ENCODE results near the gene LGALS12.
"Not testable (repeated sequence)": the region's sequence is repeated elsewhere in the genome, so short reads cannot be mapped to it uniquely, and the experiment has no call there.

LGALS12 gene

GRCh38 chr11:63534895-63535461 lies 29.1 kb downstream of the LGALS12 start:
- FAIRE-seq: no peak

DNA sequence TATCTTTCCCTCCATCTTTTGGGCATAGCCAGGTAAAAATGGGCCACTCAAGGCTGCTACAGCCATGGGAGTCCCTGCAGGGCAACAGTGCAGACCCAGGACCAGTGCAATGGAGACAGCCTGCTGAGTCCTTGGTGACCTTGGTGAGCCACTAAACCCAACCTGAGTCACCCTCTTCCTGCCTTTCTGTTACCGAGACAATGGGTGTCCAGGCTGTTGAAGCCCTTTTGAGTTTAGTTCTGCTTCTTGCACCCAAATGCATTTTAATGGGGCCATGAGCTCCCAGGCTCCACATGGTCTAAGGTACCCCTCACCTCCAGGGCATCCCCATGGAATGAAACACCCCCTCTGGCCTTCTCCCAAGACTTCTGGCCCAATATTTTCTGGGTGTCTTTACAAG lies 29.9 kb downstream of the LGALS12 start:
- FAIRE-seq: no peak

GRCh38 chr11:63536669-63537292 lies 30.9 kb downstream of the LGALS12 start, which contains the start of gene PLAAT4:
PLAAT4 (plus strand) TSS chr11:63536808; CDS start chr11:63536869, 61 bp downstream.
- FAIRE-seq: no peak

DNA sequence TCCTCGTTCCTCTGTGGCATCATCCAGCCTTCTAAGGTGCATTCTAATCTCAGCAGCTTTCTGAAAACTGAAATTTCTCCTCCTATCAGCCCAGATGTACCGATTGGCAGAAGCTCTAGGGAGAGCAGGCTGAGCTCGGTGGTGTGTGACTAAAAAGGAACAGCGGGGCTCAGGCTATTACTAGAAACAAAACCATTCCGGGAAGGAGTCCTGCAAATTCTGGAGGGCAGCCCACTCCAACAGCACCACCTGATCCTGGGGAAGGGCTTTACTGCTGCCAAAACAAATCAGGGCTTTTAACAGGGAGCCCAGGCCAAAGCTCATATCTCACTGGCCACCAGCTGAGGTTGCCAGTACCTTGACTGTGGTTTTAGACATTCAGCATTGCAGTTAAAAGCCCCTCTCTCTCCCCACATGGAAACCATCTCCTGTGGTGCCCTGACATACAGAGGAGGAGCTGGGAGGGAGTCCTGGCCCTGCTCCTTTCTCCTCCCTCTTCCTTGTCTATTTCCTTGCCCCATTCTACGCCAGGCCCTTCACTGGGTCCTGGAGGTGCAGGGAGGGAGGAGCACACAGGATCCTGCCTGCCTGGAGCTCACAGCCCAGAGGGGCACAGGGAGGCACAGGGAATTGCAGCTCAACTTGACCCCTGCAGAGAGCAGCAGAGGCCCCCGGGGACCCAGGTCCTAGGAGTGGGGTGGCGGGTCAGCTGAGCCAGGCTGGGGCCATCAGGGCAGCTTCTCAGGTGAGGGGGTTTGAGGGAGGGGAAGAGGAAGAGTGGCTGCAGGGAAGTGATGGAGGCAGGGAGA lies 31.6 kb downstream of the LGALS12 start:
- no peak for FAIRE-seq

GRCh38 chr11:63542506-63542905 lies 36.6 kb downstream of the LGALS12 start:
- not testable (repeated sequence) for FAIRE-seq

DNA sequence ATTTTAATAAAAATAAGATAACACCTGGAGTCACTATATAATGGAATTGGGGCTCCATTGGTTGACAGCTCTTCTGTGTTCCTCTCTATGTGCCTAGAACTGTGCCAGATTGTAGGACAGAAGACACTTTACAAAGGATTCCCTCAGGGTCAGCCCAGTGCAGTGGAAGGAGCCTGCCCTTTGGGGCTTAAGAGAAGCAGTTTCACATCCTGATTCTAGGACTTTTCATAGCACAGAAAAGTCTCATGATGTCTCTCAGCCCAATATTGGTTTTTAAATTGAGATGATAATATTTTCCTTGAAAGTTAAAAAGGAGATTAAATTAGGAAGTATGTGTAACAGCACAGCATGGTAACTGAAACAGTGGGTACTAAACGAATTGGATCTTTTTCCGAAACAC lies 37.8 kb downstream of the LGALS12 start:
- no peak for FAIRE-seq

DNA sequence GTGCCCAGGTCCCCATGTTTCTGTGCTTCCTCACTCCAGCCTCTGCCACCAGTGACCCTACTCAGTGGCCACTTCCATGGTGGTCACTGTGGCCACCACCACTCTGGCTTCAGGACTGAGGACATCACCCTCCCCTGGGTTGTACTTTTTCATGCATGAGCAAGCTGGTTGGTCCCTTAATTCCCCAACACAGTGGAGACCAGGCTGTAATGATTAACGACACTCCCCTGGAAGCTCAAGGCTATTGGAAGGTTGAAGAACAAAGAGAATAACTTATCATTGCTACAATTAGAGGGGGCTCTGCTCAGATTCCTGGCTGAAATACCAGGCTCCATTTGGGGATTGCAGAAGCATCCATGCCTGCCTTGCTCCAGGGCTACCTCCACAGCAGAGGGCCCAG lies 41.2 kb downstream of the LGALS12 start:
- no peak for FAIRE-seq

DNA sequence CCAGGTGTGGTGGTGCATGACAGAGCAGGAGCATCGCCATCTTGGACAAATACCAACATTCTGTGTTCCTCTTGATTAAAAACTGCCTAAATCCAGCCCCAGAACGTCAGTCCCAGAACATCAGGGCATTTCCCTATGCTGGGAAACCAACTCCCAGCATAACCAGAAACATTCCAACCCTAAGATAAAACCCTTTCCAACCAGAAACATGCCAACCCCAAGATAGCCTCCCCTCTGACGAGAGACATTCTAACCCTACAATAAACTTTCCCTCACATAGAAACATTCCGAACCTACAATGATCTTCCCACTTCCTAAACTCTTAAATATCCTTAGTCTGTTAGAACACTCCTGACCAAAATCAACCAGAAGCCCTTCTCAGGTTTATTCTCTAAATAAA lies 42.3 kb downstream of the LGALS12 start:
- no peak for FAIRE-seq

DNA sequence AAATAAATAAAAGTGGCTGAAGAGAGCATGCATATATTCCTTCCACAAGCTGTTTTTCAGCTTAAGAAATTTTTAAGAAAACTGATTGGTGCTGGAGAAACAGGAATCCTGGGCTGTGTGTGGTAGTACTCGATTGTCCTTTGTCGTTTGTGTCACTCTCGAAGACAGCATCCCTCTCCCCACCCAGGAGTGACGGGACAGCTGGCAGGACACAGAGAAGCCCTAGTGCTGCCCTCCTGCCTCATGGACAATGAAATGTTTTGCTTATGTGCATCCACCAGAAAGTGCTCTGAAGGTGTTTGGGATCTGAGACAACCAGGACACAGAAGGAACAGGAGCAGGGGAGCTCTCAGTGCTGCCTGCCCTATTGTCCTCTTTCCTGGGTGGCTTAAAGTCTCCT lies 43.5 kb downstream of the LGALS12 start:
- FAIRE-seq: no peak

DNA sequence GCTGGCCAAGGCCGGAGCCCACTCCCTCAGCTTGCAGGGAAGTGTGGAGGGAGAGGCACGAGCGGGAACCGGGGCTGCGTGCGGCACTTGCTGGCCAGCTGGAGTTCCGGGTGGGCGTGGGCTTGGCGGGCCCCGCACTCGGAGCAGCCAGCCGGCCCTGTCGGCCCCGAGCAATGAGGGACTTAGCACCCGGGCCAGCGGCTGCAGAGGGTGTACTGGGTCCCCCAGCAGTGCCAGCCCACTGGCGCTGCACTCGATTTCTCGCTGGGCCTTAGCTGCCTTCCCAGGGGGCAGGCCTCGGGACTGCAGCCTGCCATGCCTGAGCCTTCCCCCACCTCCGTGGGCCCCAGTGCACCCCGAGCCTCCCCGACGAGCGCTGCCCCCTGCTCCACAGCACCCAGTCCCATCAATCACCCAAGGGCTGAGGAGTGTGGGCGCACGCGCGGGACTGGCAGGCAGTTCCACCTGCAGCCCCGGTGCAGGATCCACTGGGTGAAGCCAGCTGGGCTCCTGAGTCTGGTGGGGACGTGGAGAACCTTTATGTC lies 44.3 kb downstream of the LGALS12 start:
- FAIRE-seq: not testable (repeated sequence)

- no peak for FAIRE-seq
These were observed 45.4 kb downstream of the LGALS12 start for GRCh38 chr11:63551091-63551888.

- no peak for FAIRE-seq
These were observed 46.0 kb downstream of the LGALS12 start for GRCh38 chr11:63551889-63552266.

- no peak for FAIRE-seq
These were observed 47.0 kb downstream of the LGALS12 start for GRCh38 chr11:63552921-63553320.

GRCh38 chr11:63553759-63554158 lies 47.9 kb downstream of the LGALS12 start:
- FAIRE-seq: no peak

DNA sequence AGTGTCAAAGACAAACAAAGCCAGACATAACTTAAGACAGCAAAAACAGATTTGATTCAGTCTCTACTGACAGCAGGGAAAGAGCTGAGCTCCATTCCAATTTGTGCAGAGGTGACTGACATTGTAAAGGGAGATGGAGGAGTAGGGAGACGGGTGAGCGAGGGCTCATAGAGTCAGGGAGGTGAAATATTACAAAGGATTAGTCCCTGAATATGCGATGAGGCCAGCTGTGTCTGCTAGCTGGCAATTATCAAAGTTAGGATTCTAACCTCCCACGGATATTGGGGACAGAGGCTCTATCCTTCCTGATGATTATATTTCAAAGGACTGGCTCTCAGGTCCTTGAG lies 49.0 kb downstream of the LGALS12 start:
- no peak for FAIRE-seq

- FAIRE-seq: no peak
These were observed 50.6 kb downstream of the LGALS12 start for GRCh38 chr11:63556404-63557013.

- no peak for FAIRE-seq
These were observed 51.7 kb downstream of the LGALS12 start for GRCh38 chr11:63557570-63557969.

DNA sequence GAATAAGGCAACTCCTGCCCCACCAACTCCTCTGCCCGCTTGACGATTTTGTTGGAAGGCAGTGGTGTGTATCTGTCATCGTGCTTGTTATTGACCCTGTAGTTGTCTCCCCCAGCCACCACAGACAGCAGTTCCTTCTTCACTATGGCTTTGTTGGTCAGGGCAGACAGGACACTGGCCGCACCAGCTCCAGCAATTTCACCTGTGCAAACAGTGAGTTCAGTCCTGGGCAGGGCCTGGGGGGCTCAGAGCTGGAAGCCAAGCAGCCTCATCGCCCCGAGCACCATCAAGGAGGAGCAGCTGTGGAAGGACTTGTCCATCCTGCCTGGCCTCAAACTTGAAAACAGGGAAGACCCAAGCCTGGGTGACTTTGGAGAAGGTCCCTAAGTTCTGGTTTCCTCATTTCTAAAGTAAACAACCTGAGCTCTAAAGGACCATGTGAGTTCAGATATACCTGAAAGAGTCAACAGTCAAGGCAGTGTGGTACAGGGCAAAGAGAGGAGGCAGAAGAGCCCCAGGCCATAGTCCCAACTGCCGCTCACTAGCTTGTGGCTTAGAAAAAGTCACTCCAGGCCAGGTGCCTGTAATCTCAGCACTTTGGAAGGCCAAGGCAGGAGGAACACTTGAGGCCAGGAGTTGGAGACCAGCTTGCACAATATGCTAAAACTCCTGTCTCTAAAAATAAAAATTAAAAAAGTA lies 52.7 kb downstream of the LGALS12 start:
- FAIRE-seq: no peak

GRCh38 chr11:63560506-63561180 lies 54.8 kb downstream of the LGALS12 start:
- no peak for FAIRE-seq

- FAIRE-seq: no peak
These were observed 57.5 kb downstream of the LGALS12 start, which contains the start of gene PLAAT2 for GRCh38 chr11:63563201-63564055. PLAAT2 (minus strand) TSS chr11:63563379; CDS start chr11:63563324, 55 bp downstream.
